Superior temporal gyrus (tissue), 1 donor: ENCODE data around the gene ARAP2.

ENCODE experiments used
- DNase-seq: peaks from one replicate; pipeline ENCODE4 v3.0.0-alpha.2; 2016; ENCODE audit errors: extremely low spot score

ARAP2 gene

DNA sequence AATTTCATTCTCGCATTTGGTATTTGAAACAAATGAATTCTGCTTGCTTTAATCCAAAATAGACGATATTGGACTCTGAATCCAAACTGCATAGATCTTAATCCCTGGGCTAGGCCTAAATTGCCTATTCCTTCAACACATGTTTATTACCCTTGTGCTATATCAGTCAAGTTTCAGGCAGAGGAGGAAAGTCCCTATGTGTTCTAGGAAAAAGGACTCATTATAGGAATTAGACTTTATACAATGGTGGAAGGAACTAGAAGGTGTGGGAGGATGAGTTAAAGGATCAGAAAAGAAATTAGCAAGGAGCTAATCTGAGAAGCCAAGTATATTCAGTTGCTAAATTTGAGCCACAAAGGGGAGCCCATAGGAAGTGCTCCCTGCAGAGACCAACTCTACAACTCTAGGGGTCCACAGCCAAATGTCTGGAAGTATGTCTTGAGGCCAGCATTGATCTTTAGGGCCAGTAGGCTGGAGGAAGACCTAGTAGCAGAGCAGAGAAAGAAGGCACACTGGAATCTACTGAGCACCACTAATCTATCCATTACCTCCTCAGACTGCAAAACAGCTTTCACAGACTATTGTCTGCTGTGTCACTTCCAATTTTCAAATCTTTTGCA lies 20.0 kb upstream of the ARAP2 start:
- DNase-seq: no peak

DNA sequence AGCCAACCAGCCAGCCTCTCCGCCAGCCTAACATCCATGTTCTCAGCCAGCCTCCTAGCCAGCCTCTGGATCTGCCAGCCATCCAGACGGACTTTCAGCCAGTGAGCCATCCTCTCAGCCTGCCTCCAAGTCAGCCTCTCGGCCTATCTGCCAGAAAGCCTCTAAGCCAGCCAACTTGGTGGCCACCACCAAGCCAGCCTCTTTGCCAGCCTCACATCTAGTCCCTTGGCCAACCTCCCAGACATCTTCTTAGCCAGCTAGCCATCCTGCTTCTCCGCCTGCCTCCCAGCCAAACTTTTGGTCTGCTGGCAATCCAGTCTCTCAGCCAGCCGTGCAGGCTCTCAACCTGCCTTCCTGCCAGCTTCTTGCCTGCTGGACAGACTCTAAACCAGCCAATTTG lies 16.4 kb upstream of the ARAP2 start:
- no peak for DNase-seq

DNA sequence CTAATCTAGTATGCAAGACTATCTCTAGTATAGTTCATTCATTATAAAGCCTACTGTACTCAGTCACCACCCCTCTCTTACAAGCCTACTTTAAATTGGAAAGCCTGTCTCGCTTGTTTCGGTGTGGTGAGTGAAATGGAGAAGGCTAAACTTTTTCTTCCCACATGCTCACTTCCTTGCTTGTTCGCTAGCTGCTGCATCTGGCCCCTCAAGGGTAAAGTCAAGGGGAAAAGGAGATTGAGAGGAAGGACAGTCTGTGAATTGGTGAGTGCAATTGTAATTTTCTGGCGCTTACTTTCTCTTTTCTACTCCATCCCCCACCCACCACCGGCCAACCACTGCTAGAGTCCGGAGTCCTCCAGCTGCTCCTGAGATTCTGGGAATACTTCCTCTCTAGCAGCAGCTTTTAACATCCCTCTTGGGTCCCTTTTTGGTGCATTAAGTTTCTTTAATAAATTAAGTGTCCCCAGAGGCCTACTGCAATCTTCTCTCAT lies 12.1 kb upstream of the ARAP2 start:
- DNase-seq: peak; percentile 71

DNA sequence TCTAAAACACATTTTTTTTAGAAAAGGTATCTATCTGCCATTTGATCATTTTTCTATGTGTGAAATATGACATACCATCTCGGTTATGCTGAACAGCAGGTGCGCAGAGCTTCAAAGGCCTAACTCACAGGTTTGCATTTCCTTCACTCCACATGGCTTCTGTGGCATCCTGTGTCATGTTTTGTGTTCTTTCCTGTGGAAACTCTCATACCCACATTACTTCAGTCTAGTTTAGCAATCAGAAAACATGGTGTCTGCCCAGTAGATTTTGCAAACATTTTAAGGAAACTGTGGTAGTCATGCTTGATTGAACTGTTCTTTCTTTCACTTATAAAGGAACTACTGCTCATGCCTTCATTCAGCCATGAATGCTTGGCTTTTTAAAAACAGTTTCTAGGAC lies 11.3 kb upstream of the ARAP2 start:
- DNase-seq: no peak

DNA sequence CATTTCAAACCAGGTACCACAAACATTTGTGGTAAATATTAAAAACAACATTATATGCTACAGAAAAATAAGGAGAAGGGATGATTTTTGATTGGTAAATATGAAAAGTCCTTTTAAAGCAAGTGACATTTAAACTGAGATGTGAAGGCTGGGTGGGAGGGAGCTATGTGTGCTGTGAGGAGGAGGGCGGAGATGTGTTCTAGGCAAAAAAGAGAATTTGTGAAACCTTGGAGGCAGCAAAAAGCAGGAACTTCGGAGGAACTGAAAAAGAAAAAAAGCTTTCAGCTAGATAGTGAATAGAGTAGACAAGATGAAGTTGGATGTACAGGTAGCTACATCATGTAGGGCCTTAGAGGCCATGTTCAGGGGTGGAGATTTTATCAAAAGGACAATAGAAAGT lies 10.1 kb upstream of the ARAP2 start:
- peak; percentile 54 for DNase-seq

DNA sequence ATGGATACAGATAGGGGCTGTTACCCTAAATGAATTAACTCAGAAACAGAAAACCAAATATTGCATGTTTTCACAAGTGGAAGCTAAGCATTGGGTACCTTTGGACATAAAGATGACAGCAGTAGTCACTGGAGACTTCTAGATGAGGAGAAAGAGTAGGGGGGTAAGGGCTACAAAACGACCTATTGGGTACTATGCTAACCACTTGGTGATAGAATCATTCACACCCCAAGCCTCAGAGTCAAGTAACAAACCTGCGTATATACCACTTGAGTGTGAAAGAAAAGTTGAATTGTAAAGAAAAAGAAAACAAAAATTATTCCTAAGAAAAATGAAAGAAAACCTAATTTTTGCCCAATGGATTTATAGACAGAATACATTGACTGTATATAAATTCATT lies 7.7 kb upstream of the ARAP2 start:
- DNase-seq: no peak

DNA sequence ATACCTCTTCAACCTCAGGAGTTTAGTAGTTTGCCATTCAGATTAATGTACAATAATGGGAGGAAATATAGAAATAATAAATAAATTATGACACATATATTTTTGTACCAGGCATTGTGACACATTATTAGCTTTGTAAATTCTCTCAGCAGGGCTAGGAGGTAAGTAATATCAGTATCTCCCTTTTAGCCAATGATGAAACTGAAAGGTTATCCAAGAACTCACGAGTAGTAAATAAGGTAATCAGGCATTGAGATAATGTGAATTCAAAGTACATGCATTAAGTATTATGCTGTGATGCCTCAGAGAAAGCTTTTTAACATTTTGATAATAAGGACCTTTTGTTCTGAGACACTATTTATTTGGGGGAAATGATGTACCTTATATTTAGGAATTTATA lies 5.3 kb upstream of the ARAP2 start:
- DNase-seq: no peak

DNA sequence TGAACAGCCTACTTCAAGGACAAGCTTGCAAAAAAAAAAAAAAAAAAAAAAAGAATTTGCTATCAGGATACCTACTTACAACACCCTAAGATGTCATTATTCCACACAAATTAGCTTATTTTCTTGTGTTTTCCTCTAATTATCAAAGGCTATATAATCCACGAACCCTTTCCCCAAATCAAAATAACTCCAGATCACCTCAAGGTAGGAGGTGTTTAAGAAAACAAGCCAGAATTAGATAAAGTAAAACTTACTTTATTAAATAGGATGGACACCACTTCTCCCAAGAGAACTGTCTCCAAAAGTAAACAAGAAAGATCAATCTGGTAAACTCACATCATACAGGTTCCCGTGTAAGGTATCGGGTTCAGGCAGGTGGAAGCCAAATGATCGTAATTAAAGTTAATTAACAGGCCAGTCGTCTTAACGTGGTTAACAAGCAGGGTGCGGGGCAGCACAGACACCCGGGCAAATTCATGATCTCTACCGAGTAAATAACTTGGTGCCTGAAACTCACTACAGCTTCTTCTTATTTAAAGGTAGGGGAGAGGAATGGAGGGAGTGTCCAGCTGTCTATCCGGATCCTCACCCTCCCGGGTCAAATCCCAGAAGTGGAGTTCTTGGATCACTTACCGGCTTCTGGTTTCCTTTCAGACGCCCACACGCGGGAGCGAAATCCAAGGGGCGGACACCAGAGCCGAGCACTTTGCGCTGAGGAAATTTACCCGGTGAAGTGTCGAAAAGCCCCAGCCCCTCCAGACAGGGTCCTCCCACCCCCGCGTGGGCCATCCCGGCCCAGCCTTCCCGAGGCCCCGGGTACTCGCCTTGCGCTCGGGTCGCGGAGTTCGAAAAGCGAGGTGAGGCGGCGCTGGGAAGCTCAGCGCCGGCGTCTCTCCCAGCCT lies 708 bp downstream of the ARAP2 start:
- peak; percentile 80 for DNase-seq

DNA sequence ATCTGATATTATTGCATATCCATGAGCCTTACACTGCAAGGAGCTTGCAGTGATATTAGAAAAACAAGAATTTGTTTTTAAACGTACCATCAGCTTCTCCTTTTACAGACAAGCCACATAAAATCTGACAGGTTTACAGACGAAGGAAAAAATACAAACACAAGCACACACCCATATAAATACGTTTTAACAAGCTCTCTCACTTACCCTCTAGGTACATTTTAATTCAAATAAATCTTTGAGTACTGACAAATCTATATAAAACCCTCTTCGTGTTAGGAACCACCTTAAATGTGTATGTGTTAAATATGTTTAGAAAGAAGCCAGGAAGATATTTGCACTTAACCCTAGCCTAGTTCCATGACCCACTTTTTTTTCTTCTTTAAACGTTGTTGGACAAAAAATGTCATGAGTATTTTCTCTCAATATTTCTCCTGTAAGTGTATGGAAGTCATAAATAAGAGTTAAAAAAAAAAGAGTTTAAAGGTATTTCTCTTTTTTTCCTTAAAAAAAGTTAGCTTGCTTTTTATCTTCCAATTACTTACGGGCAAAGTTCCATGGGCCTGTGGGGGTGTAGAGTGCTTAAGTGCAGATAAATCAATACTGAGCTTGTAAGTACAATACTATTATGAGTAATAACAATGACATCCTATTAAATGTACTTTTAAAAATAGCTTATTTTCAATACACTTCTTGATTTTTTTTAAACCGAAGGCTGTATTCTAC lies 1.5 kb downstream of the ARAP2 start:
- DNase-seq: peak; percentile 81

DNA sequence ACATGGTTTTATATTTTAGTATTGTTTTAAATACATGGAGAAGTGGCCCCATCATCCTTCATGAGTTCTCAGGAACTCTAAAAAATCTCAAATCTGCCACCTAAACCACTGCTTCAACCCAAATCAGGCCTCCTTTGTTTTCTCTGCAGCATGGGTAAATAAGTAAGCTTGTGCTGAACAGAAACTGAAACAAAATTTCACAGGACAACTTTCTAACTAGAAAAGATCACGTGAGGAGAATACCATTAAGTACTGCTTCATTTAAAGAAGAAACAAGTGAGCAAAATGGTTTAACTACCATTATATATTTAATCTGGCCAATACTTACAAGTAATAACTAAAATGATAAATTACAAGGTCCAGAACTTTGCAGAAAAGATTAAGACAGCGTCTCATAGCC lies 2.5 kb downstream of the ARAP2 start:
- DNase-seq: peak; percentile 87

DNA sequence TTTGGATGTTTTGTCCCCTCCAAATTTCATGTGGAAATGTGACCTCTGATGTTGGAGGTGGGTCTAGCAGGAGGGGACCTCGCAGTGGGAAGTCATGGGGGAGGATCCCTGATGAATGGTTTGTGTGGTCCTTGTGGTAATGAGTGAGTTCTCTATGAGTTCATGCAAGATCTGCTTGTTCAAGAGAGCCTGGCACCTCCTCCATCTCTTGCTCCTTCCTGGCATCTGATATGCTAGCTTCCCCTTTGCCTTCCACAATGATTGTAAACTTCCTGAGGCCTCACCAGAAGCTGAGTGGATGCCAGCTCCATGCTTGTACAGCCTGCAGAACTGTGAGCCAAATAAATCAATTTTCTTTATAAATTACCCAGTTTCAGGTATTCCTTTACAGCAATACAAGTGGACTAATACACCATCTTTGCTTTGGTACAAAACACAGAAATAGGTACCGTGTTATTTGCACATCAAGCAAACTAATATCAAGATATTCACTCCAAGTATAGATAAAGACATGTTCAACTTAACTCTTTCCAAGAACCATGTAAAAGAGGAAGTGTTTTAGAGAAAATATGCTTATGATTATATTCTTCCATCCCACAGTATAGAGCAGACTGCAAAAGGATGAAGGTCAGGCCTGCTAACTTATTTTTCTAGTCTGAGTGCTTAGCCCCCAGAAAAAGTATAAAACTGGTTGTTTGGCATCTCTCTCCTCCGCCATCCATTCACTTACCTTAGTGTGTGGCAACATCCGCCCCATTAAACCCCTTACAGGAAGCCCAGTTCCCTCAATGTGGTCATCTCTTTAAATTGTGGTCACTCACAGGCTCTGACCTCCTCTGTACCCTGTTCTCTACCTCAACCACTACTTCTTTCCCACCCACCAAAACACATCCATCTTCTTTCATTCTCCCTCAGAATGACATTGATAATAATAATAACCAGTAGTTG lies 6.7 kb downstream of the ARAP2 start:
- DNase-seq: no peak

DNA sequence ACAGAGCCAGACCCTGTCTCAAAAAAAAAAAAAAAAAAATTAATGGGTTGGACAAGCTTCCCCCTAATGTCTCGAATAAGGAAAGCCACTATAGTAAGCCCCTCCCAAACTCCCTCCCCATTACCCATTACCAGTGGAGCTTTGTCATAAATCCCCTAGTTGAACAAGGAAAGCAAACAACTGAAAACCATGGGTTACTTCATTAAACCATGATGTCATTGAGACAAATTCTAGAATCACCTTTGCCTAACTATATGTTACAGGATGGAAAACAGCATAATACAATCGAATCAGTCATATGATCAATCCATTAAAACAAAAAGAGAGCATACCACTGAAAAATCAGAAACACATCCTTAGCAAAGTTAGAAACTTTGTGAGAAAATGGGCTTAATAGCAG lies 8.2 kb downstream of the ARAP2 start:
- DNase-seq: no peak

DNA sequence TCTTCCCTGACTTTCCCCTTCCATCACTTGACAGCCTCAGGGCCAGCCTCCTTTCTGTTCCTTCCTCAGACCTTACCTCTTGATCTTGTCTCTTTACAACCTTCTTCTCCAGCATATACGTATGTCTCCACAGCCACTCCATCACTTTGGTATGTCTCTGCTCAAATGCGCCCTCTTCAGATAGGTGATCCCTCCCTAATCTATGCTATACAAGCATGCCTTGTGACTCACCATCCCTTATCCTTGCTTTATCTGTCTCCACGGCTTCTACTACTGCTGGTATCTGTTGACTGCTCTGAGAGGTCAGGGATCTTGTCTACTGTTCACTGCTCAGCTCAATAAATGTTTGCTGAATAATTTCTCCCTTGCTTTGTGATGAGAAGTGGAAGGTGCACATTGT lies 9.0 kb downstream of the ARAP2 start:
- DNase-seq: no peak

DNA sequence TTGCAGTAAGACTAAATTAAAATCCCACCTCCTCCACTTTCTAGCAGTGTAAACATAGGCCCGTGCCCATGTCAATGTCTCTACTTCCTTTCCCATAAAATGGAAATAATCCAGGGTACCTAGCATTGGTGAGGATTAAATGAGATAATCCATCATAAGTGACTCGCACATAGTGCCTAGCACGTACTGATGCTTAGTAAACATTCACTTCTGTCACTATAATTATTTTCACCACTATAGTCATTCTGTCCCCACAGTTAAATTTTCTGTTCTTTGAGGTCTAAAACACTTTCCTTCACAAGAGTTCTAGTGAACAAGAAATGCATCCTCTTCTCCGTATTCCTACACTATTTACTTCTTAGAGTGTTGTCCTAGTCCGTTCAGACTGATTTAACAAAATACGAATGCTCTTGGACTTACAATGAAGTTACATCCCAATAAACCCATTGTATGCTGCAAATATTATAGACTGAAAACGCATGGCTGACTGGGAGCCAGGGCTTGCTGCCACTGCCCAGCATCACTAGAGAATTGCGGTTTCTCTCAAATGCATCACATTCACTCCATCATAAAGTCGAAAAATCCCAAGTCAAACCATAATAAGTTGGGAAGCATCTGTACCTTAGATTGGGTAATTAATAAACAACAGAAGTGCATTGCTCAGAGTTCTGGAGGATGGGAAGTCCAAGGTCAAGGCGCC lies 10.6 kb downstream of the ARAP2 start:
- peak; percentile 59 for DNase-seq

DNA sequence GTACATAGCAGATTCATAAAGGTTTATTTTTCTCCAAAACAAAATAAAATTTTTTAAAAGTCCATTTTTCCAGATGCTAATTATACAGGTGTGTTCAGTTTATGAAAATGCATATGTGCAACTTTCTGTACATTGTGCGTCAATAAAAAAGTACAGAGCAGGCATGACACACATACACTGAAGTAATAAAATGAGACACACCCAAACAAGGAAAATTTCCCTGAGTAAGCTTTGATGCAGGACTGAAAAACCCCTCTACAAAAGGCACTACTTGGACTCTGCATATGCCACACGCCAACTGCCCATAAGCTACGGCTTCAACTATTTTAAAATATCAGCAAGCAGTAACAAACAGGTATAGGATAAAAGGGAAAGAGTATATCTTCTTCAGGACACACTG lies 13.8 kb downstream of the ARAP2 start:
- DNase-seq: no peak

DNA sequence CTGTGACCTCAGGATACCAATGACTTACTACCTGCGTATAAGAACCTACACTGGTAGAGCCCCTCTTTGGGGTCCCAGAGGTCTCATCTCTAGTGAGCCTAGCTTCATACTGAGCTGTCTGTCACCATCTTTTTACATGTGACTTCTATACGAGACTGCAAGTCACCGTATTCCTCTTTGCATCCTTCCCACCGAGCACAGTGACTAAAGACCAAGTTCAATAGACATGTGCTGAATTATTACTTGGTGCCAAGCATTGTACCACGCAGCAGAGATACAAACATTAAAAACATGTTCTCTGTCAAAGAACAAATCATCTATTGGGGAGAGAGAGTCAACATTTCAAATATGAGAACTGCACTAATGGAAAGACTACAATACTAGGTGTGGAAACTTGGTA lies 16.4 kb downstream of the ARAP2 start:
- no peak for DNase-seq

DNA sequence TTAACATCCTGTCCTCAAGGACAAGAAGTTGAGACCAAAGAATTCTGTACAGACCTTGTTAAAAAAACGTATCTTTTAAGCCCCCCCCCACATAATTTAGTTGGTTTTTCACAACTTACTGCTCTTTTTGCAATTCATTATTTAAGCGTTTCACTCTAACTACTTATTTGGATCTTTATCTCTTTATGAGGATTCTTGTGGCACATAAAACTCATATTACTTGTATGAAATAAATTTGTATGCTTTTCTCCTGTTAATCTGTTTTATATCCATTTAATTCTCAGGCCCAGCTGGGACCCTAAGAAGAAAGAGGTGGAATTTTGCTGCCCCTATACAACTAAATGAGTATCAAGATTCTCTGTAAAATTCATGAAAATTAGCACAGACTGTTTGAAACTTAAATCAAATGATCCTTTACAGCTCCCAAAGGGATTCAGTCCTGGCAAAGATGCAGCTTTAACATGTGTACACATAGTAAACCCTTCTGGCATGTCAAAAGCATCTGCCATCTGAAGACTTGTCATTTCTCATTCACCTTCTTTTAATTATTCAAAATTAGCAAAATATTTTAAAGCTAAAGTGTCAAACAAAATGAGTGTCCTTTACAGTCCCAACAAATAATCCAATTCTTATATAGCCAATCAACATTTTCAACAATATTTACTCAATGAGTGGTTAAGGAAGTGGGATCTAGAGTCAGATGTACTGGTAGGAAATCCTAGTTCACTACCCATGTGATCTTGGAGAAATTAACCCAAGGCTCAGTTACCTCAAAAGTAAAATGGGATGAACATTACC lies 17.7 kb downstream of the ARAP2 start:
- DNase-seq: peak; percentile 67

DNA sequence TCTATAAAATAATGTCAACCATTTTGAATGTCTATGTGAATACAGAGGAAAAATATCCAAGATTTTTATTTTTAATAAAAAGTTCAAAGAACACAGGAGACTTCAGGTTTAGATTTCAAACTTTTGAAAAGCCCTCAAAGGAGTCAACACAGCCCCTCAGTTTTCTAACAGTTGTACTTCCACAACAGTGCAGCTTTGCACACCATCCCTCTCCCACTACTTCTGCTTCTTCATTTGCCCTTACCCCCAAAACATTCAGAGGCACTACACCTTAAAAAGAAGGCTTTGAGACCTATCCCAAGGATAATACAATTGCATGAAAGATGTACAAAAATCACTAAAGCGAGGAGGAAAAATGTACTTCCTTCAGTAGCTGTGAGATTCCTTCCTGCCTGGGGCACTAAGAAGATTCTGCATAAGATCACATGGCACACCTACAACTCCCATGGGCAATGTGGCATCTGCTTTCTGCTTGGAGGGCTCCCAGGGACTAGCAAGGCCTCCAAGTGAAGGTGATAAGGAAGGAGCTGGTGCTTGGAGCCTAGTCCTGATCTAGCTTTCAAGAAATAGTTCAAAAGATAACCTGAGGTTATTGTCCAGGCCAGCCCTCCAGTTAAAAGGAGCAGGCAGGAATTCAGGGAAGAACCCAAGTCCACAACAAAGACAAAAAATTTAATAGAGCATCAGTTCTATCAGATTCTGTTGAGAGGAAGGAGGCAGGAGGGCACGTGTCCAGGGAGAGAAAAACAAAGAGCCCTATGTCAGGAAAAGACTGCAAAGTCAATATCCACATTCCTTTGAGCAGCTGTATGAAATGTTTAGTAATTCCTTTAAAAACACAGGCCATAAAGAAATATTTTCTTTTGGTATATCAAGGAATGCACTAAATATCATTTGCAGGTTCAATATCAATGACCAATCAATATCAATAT lies 19.1 kb downstream of the ARAP2 start:
- peak; percentile 73 for DNase-seq

DNA sequence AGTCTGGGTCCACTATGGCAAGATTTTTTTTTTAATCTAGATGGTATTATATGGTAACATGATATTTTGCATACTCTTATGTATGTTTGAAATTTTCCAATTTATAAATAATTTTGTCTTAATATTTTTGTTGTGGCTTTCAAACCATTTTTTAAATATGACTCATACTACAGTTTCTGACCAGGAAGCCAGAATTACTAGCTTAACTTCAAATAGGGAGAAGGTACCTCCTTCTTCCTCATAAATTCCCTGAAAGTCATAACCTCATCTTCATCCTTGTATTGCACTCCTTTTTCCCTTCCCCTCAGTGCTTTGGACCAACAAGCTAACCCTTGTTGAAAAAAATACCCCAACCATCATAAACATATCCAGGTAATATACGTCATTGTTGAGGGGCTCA lies 21.6 kb downstream of the ARAP2 start:
- no peak for DNase-seq
